MCF 10A (cell line): ENCODE measurements around the gene ITIH1. TPM values are rescaled to one million over a fixed set of nuclear protein-coding genes. Genes with fewer than 3 reads are reported as not detected.

Source experiments
- BruUV-seq: library from RNA; stranded (reverse); fragments of 400-500 nt; replicated peaks from 2 replicates; lab custom pipeline; 2021; lab: Mats Ljungman, UMichigan
- CTCF ChIA-PET: fragments of 300-600 bp; sonication (Branson Sonifier 250); formaldehyde crosslinking; extraction: SDS; loops from one replicate; lab custom pipeline; 2021; ENCODE audit warnings: antibody characterized with exemption, inconsistent platforms; lab: Yijun Ruan, JAX
- POLR2A ChIA-PET: fragments of 300-600, 350-650 bp; sonication (Branson Sonifier 250); formaldehyde crosslinking; extraction: SDS; loops from one replicate; lab custom pipeline; 2020; ENCODE audit warnings: antibody characterized with exemption, inconsistent platforms; lab: Yijun Ruan, JAX
- DNase-seq: peaks from one replicate; pipeline ENCODE4 v3.0.0-alpha.2; 2018; ENCODE audit not compliant: unreplicated experiment
- H3K27ac Mint-ChIP-seq: one replicate; pipeline ENCODE4 v1.8.0; 2022; ENCODE audit warnings: mild to moderate bottlenecking, low read depth, mixed read lengths; ENCODE audit not compliant: unreplicated experiment
- H3K27me3 Mint-ChIP-seq: one replicate; pipeline ENCODE4 v1.8.0; 2022; ENCODE audit warnings: mixed read lengths; ENCODE audit not compliant: insufficient read depth, unreplicated experiment
- H3K36me3 Mint-ChIP-seq: one replicate; pipeline ENCODE4 v1.8.0; 2022; ENCODE audit warnings: mild to moderate bottlenecking, moderate library complexity, mixed read lengths; ENCODE audit not compliant: insufficient read depth, unreplicated experiment
- H3K4me1 Mint-ChIP-seq: one replicate; pipeline ENCODE4 v1.8.0; 2022; ENCODE audit warnings: mixed read lengths; ENCODE audit not compliant: insufficient read depth, unreplicated experiment
- H3K4me3 Mint-ChIP-seq: one replicate; pipeline ENCODE4 v1.8.0; 2022; ENCODE audit warnings: mild to moderate bottlenecking, moderate library complexity, mixed read lengths; ENCODE audit not compliant: unreplicated experiment
- H3K9me3 Mint-ChIP-seq: one replicate; pipeline ENCODE4 v1.8.0; 2022; ENCODE audit warnings: mixed read lengths; ENCODE audit not compliant: unreplicated experiment
- intact Hi-C: fragments of 100-400 bp; cut with micrococcal nuclease; formaldehyde crosslinking; loops from 2 replicates; pipeline ENCODE4 v1.14.1; 2022
- total RNA-seq: library from RNA; stranded (reverse); gene quantifications from 2 replicates; pipeline ENCODE4 v1.2.3, GENCODE V29; 2022
- TF ChIP-seq, protein P1 (sequence below): fragments of 200-600 bp; IDR thresholded peaks from one replicate; pipeline ENCODE4 v1.8.0; 2022; ENCODE audit warnings: antibody characterized with exemption, mild to moderate bottlenecking; ENCODE audit not compliant: unreplicated experiment

ITIH1 gene
- total RNA-seq, 1 experiment from 2014 or later = not detected

DNA sequence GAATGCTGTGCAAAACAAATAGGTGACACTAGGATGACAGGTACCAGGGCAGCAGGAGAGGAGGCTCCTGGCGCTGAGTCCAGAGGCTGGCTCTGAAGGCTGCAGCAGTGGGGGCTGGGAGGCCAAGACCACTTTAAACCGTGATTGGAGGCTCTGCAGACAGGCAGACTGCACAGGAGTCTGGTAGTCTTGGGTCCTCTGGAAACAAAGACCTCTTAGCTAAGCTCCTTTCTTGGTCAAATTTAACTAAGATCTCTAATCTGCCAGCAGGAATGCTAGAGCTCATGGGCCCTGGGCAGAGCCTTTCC is 61.8 kb downstream of the ITIH1 start:
- TF ChIP-seq, protein P1, sequence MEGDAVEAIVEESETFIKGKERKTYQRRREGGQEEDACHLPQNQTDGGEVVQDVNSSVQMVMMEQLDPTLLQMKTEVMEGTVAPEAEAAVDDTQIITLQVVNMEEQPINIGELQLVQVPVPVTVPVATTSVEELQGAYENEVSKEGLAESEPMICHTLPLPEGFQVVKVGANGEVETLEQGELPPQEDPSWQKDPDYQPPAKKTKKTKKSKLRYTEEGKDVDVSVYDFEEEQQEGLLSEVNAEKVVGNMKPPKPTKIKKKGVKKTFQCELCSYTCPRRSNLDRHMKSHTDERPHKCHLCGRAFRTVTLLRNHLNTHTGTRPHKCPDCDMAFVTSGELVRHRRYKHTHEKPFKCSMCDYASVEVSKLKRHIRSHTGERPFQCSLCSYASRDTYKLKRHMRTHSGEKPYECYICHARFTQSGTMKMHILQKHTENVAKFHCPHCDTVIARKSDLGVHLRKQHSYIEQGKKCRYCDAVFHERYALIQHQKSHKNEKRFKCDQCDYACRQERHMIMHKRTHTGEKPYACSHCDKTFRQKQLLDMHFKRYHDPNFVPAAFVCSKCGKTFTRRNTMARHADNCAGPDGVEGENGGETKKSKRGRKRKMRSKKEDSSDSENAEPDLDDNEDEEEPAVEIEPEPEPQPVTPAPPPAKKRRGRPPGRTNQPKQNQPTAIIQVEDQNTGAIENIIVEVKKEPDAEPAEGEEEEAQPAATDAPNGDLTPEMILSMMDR = no peak
- BruUV-seq = no TSS peak
- Mint-ChIP-seq H3K4me3 (no peak overlapping the region), H3K4me1 (no peaks in the 10 kb centered on the region), H3K9me3 (no peaks in the 10 kb centered on the region), H3K27me3 (no peaks in the 10 kb centered on the region), H3K27ac (no peak overlapping the region), H3K36me3 (no peaks in the 10 kb centered on the region)
- CTCF ChIA-PET = no interaction called here
- DNase-seq = no peak
- POLR2A ChIA-PET = no interaction called here
- intact Hi-C loops = no loop called here

DNA sequence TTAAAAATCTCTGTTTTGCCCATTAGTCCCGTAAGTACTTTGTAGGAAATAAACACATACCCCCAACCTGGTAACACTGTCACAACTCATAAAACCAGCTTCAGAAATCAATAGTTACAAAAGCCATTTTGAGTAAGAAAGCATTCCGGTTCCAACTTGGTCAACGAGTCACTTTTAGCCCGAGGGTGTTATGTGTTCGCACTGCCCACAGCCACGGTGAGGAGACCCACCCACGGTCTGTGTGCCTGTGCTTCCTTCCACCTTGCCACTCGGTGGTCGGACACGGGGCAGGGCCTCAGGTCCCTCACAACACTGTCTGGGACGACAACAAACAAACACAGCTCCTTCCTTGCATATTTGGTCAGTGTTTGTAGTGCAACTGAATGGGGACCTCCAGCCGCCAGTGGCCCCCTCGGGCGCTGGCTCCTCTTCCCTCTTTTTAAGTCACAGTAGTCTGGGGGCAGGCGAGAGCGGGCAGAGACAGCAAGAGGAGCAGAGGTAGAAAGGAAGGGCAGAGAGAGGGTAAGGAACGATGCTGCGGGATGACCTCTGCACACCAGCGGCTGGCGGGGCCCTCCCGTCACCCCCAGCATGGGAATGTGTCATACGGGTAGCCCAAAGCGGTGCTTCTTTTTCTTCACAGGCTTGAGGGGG is 62.6 kb downstream of the ITIH1 start:
- H3K4me1 Mint-ChIP-seq = no peaks in the 10 kb centered on the region
- POLR2A ChIA-PET = interaction anchor here (1.0 kb wide), 1 partner anchor 9 kb away, joined by 4 read pairs; no protein-coding TSS in a partner anchor
- H3K27ac Mint-ChIP-seq = no peak overlapping the region
- no peaks in the 10 kb centered on the region for H3K36me3 Mint-ChIP-seq
- H3K4me3 Mint-ChIP-seq = no peak overlapping the region
- no peaks in the 10 kb centered on the region for H3K27me3 Mint-ChIP-seq
- intact Hi-C loops = no loop called here
- CTCF ChIA-PET = no interaction called here
- H3K9me3 Mint-ChIP-seq = no peaks in the 10 kb centered on the region
- no TSS peak for BruUV-seq
- DNase-seq = no peak
- TF ChIP-seq, protein P1 = no peak

DNA sequence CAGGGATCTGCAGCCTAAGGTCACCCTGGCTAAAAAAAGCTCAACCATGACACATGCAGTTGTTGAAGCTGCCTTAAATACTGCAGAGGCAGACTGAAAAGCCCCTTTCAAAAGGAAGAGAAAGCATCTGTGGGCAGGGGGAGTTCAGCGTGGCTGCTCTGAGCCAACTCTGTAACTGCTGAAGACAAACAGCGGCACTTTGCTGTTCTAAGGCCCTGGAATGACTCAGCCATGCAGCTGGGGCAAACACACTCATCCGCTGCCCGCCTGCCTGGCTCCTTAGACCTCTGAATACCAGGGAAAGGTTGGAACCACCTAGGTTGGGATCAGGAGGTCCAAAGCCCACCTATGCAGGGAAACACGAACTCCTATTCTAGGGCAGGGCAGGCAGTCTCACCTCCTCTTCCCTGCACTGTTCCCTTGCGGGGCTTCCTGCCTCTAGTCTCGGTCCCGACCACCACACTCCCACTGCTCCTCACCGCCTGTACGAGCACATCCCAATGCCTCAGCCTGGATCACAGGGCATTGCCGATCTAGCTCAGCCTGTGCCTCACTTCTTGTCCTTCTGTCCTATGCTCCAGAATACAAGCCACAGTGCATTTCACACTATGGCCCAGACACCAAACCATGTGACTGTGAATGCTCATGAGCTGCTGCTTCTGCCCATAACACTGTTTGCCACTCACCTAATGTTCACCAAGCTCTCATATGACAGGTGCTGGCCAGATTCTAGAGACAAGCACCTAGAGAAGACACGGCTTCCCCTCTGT is 64.0 kb downstream of the ITIH1 start:
- intact Hi-C loops = no loop called here
- ChIA-PET CTCF (interaction anchor here (0.7 to 0.9 kb wide), 2 partner anchors 40 to 232 kb away, joined by 3 to 4 read pairs; no protein-coding TSS in a partner anchor), POLR2A (interaction anchor here (1.0 kb wide), 1 partner anchor 10 kb away, joined by 4 read pairs; no protein-coding TSS in a partner anchor)
- TF ChIP-seq, protein P1 = no peak
- Mint-ChIP-seq H3K4me3 (no peak overlapping the region), H3K9me3 (no peaks in the 10 kb centered on the region), H3K36me3 (no peaks in the 10 kb centered on the region), H3K27me3 (no peaks in the 10 kb centered on the region), H3K27ac (no peak overlapping the region), H3K4me1 (no peaks in the 10 kb centered on the region)
- BruUV-seq = no TSS peak
- DNase-seq = no peak

Other genes starting within 250 kb of the ITIH1 start
- gene NT5DC2, start 243.7 kb upstream of the ITIH1 start, total RNA-seq = 28.9 and 36.9 TPM in 2 replicates
- gene UQCC5, start 241.0 kb upstream of the ITIH1 start, total RNA-seq = 22.6 and 25.9 TPM in 2 replicates
- 49.3 and 56.9 TPM in 2 replicates for gene PBRM1, start 91.7 kb upstream of the ITIH1 start, total RNA-seq
- 163 and 200 TPM in 2 replicates for gene GNL3, start 91.6 kb upstream of the ITIH1 start, total RNA-seq
- 42.2 and 48.1 TPM in 2 replicates for gene GLT8D1, start 71.8 kb upstream of the ITIH1 start, total RNA-seq
- gene SPCS1, start 71.5 kb upstream of the ITIH1 start, total RNA-seq = 135 and 172 TPM in 2 replicates
- gene NEK4, start 6.7 kb upstream of the ITIH1 start, total RNA-seq = 24.6 and 32.1 TPM in 2 replicates
- not detected in 2 replicates for gene ITIH3, start 17.2 kb downstream of the ITIH1 start, total RNA-seq
- gene ITIH4, start 53.1 kb downstream of the ITIH1 start, total RNA-seq = 0.58 and 2.9 TPM in 2 replicates
- gene MUSTN1, start 57.4 kb downstream of the ITIH1 start, total RNA-seq = 2.3 TPM in 1 of 2 replicates, not detected in the other
- gene STIMATE, start 119.9 kb downstream of the ITIH1 start, total RNA-seq = 12.0 and 12.9 TPM in 2 replicates